Uterus (tissue), 4 donors: ENCODE measurements around the gene TIPARP. TPM values are rescaled to one million over a fixed set of nuclear protein-coding genes. Genes with fewer than 3 reads are reported as not detected.

Experiments used
- DNase-seq, 2 donors: peaks; one replicate each; pipeline ENCODE4 v3.0.0-alpha.2; 2019 to 2020
- H3K27ac ChIP-seq, 2 donors: fragments of 200-600 bp; sonication (generic); 1 replicate in 1 of 2; 2 replicates in 1 of 2; pipeline ENCODE4 v1.5.1; 2016 to 2018
- H3K27me3 ChIP-seq, 2 donors: fragments of 200-600 bp; sonication (generic); one replicate each; pipeline ENCODE4 v1.5.1; 2018 to 2019; ENCODE audit warnings: control low read depth in 1 of 2
- H3K36me3 ChIP-seq, 2 donors: fragments of 200-600 bp; sonication (generic); one replicate each; pipeline ENCODE4 v1.5.1; 2019; ENCODE audit warnings: control low read depth in 1 of 2
- H3K4me1 ChIP-seq, 2 donors: fragments of 200-600 bp; sonication (generic); one replicate each; pipeline ENCODE4 v1.5.1; 2018 to 2019; ENCODE audit warnings: control low read depth in 1 of 2
- H3K4me3 ChIP-seq, 2 donors: fragments of 200-600 bp; sonication (generic); 1 replicate in 1 of 2; 2 replicates in 1 of 2; pipeline ENCODE4 v1.5.1; 2018 to 2019; ENCODE audit warnings: mild to moderate bottlenecking in 1 of 2
- H3K9me3 ChIP-seq, 2 donors: fragments of 200-600 bp; sonication (generic); one replicate each; pipeline ENCODE4 v1.5.1; 2019; ENCODE audit warnings: control low read depth in 1 of 2
- POLR2A ChIP-seq, 2 donors: fragments of 450-650 bp; IDR thresholded peaks; one replicate each; pipeline ENCODE4 v1.6.1; 2016; ENCODE audit warnings: antibody characterized with exemption in 2 of 2, mild to moderate bottlenecking in 1 of 2, moderate library complexity in 1 of 2
- intact Hi-C: fragments of 100-400 bp; cut with DNase I; formaldehyde crosslinking; loops from one replicate; pipeline ENCODE4 v1.15.1; 2023; ENCODE audit warnings: low total_unique reads
- total RNA-seq, 4 donors: library from RNA; depleted of rRNA in 3 of 4; stranded (reverse); fragments of >200 nt in 3 of 4; gene quantifications; one replicate each; pipeline versions ENCODE4 v1.1.0 to v1.2.4, GENCODE V29; 2014 to 2023
- TF ChIP-seq, protein P1 (sequence below), 4 experiments: fragments of 200-600 bp in 2 of 4; fragments of 450-650 bp in 2 of 4; sonication (generic) in 2 of 4; IDR thresholded peaks; one replicate each; pipeline ENCODE4 v1.5.1; 2016 to 2019; ENCODE audit warnings: antibody characterized with exemption in 4 of 4, mild to moderate bottlenecking in 2 of 4, moderate library complexity in 1 of 4
- donor health status: DM: yes; HTN: yes; CAD: no.

TIPARP gene
- total RNA-seq, 4 donors from 2014 or later = 17.9 to 58.5 (median 52.5) TPM

DNA sequence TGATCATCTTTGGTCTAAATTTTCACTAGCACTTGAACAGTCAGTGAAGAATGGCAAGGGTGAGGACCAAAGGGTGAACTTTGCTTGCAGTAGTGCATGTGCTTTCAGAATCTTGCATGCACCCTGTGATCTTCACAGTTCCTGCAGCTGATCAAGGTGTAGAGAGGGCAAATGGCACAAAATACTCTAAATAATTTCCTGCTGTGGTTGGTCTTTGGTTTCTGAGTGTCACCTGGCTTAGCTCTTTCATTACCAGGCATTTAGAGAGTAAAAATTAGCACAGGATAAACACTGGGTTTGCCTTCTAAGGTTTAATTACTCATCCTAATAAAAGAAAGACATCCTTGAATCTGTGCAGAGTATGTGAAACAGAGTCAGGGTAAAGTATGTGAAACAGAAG, 11.4 kb downstream of the TIPARP start:
- H3K4me1 ChIP-seq = peaks cover 3 to 29% of the 10 kb centered on the region in 2 donors
- no peak for DNase-seq
- intact Hi-C loops = no loop called here
- H3K27ac ChIP-seq = no peak overlapping the region
- H3K9me3 ChIP-seq = no peaks in the 10 kb centered on the region
- H3K27me3 ChIP-seq = no peaks in the 10 kb centered on the region
- H3K4me3 ChIP-seq = no peak overlapping the region
- TF ChIP-seq, protein P1, sequence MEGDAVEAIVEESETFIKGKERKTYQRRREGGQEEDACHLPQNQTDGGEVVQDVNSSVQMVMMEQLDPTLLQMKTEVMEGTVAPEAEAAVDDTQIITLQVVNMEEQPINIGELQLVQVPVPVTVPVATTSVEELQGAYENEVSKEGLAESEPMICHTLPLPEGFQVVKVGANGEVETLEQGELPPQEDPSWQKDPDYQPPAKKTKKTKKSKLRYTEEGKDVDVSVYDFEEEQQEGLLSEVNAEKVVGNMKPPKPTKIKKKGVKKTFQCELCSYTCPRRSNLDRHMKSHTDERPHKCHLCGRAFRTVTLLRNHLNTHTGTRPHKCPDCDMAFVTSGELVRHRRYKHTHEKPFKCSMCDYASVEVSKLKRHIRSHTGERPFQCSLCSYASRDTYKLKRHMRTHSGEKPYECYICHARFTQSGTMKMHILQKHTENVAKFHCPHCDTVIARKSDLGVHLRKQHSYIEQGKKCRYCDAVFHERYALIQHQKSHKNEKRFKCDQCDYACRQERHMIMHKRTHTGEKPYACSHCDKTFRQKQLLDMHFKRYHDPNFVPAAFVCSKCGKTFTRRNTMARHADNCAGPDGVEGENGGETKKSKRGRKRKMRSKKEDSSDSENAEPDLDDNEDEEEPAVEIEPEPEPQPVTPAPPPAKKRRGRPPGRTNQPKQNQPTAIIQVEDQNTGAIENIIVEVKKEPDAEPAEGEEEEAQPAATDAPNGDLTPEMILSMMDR (IDR thresholded peaks at IDR 0.05) = no peak
- no peak for TF ChIP-seq POLR2A (IDR thresholded peaks at IDR 0.05)
- H3K36me3 ChIP-seq = no peaks in the 10 kb centered on the region

DNA sequence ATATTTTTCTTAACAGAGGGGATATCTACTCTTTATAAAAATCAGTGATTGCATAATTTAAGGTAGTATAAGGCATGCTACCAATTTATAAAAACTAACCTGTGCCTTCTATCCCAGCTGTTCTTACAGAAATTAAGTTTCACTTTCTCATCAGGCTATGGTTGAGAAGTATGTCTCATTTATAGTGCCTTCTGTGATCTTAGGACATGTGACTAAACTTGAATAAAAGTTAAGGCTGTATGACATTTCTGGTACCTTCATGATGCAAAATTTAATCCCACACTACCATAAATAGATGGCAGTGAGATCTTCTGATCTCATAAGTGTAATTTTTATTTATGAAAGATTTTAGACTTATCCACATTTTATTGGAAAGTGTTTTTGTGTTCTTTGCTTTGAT, 12.6 kb downstream of the TIPARP start:
- Histone ChIP-seq H3K36me3 (no peaks in the 10 kb centered on the region), H3K9me3 (no peaks in the 10 kb centered on the region), H3K27ac (no peak overlapping the region), H3K4me3 (no peak overlapping the region), H3K27me3 (no peaks in the 10 kb centered on the region), H3K4me1 (peaks cover 2 to 30% of the 10 kb centered on the region in 2 donors)
- TF ChIP-seq POLR2A (IDR thresholded peaks at IDR 0.05) = no peak
- TF ChIP-seq, protein P1 (IDR thresholded peaks at IDR 0.05) = no peak
- no peak for DNase-seq
- intact Hi-C loops = no loop called here

DNA sequence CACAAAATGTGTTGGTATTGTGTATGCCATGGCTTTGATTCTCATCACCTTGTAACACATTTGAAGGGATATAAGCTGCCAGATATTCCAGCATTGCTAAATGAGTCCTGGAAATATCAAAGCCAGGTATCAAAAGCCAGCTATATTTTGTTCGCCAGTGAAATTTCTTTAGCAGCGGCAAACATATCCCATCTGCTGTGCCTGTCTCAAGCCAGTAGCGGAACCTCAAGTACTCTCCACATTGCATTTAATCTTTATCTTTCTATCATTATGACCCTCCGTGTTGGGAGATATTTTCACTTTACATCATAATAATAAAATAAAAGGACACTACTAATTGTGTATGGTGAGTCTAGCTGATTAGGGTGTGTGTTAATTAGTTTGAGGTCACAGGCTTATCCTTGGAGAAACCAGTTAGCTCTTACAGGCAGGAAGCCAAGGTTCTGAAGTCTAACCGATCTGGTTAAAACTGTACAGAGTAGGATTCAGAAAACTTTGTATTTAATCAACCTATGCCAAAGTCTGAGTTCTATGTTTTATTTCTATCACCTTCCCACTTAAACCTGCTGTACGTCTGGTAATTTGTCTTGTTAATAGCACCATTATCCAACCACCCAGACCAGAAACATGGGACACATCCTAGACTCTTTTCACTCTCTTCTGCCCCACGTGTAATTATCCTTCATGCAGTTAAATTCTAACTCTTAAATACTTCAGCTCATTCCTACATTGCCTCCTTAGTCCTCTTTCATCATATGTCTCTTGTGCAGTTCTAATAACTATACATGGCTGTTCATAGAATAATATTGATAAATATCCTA, 14.5 kb downstream of the TIPARP start:
- TF ChIP-seq, protein P1 (IDR thresholded peaks at IDR 0.05) = no peak
- TF ChIP-seq POLR2A (IDR thresholded peaks at IDR 0.05) = no peak
- Histone ChIP-seq H3K27me3 (no peaks in the 10 kb centered on the region), H3K9me3 (no peaks in the 10 kb centered on the region), H3K27ac (no peak overlapping the region), H3K4me3 (no peak overlapping the region), H3K4me1 (peaks cover 0 to 27% of the 10 kb centered on the region in 2 donors), H3K36me3 (no peaks in the 10 kb centered on the region)
- intact Hi-C loops = no loop called here
- DNase-seq = no peak

DNA sequence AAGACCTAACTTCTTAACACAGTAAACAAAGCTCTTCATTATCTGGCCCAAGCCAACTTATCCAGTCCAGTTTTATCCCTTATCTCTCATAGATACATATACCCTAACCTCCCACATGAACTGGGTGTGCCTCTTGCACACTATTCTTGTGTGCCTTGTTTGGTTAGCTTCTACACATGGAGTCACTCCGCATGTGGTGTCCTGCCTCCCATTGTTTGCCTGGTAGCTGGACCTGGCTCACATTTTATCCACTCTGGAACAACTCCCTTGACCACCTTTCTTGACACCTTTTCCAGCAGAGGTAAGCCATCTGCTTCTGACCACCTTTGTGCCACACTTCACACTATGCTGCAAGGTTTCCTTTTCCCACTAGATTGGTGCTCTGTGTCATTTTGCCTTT, 15.2 kb downstream of the TIPARP start:
- H3K4me3 ChIP-seq = no peak overlapping the region
- peaks cover 0 to 27% of the 10 kb centered on the region in 2 donors for H3K4me1 ChIP-seq
- H3K9me3 ChIP-seq = no peaks in the 10 kb centered on the region
- TF ChIP-seq, protein P1 (IDR thresholded peaks at IDR 0.05) = no peak
- TF ChIP-seq POLR2A (IDR thresholded peaks at IDR 0.05) = no peak
- DNase-seq = no peak
- no peak overlapping the region for H3K27ac ChIP-seq
- H3K36me3 ChIP-seq = no peaks in the 10 kb centered on the region
- no peaks in the 10 kb centered on the region for H3K27me3 ChIP-seq
- intact Hi-C loops = no loop called here

DNA sequence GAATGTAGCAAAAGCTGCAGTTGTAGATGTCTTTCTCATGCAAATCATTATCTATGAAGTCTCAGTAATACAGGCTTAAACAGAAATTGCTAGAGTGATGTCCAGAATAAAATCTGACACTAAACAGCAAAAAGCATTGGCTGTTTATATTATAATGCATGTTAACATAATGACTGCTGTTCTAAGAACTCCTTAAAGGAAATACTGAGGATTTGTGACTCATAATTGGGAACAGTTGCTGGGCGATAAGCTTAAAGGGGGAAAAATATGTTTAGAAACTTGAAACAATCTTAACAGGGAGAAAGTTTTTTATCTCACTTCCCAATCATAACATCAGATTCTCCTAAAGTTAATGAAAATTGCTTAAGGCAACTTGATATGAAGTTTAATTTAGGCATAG, 17.5 kb downstream of the TIPARP start:
- H3K9me3 ChIP-seq = no peaks in the 10 kb centered on the region
- no peak for DNase-seq
- H3K4me3 ChIP-seq = no peak overlapping the region
- peak overlapping the region in 1 of 2 donors; percentile 32 for H3K27ac ChIP-seq
- H3K4me1 ChIP-seq = peaks cover 0 to 13% of the 10 kb centered on the region in 2 donors
- no peaks in the 10 kb centered on the region for H3K27me3 ChIP-seq
- intact Hi-C loops = no loop called here
- no peak for TF ChIP-seq POLR2A (IDR thresholded peaks at IDR 0.05)
- TF ChIP-seq, protein P1 (IDR thresholded peaks at IDR 0.05) = no peak
- H3K36me3 ChIP-seq = no peaks in the 10 kb centered on the region
